ENCODE data around the gene SURF6. TPM values are rescaled to one million over a fixed set of nuclear protein-coding genes. Genes with fewer than 3 reads are reported as not detected.

SURF6 gene
- total RNA-seq, 1 donor from 2014 or later: 15.6 TPM

DNA sequence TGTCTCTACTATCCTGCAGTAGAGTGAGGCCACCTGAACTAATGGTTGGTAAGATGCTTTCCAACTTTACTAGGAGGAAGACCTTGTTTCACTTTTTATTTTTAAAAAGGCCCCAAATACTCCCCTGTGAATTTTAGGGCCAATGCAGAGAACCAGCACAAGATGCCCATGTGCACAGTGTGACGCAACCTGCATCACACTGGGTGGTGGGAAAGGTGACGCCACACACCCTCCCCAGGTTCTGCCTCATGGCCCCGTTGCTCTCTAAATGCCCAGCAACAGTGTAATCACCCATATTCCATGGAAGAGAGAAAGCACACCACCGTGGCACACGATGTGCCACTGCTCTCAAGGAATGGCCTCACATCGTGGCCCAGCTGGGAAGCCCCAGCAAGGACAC, 33.4 kb upstream of the SURF6 start:
- intact Hi-C loops (cut with micrococcal nuclease): no loop called here

DNA sequence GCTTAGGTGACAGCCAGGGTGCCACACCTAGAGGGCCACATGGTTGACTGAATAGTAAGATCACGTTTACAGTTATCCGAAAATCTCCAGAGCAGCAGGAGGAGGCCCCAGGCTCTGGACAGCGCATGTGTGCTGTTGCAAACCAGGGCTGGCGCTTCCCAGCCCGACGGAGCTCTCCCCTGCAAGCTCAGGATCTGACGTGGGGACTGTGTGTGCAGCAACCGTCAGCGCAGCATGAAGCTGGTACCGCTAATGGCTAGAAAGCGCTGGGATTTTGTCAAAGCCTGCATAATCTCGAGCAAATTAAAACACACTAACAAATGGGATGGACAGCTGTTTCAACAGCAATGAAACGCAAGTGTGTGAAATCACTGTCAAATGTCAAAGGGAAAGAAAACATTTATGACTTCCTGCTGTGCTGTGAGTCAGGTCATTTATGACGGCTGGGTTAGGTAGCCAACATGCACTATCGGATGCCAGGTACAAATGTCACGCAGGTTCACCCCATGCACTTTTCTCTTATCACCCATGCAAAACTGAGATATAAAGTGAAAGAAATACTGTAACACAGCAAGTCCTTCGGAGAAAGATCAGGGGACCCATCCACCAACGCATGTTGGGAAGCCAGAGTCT, 32.4 kb upstream of the SURF6 start:
- intact Hi-C loops (cut with micrococcal nuclease): no loop called here

DNA sequence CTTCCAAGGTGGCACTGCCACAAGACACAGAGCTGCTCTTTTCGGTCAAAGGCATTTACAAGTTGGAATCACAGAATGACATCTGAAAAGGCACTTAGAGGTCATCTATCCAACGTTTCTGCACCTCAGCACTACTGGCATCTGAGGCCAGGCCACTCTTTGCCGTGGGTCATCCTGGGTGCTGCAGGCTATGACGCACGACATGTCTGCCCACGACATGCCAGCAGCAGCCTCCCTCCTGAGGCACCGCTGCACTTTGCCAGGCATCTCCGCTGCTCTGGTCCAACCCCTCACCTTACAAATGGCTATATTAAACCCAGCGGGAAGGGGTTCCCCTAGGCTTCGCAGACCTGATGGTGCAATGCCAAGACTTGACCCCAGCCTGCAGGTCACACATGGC, 31.8 kb upstream of the SURF6 start:
- intact Hi-C loops (cut with micrococcal nuclease): no loop called here

DNA sequence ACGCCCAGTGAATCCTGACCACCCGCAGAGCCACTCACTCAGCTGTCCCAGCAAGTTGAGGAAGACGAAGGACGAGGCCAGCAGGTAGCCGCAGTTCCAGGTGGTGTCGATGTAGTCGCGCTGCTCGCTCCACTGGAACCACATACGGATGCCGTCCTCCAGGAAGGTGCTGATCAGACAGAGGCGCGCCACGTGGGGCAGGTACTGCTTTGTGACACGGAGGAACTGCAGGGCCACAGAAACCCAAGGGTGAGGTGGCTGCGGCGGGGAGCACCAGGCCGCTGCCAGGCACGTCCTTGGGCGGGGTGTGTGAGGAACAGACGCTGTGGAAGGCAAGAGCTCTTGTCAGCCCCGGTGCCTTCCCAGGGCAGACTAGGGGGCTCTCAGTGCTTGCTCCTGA, 31.2 kb upstream of the SURF6 start:
- intact Hi-C loops (cut with micrococcal nuclease): no loop called here

DNA sequence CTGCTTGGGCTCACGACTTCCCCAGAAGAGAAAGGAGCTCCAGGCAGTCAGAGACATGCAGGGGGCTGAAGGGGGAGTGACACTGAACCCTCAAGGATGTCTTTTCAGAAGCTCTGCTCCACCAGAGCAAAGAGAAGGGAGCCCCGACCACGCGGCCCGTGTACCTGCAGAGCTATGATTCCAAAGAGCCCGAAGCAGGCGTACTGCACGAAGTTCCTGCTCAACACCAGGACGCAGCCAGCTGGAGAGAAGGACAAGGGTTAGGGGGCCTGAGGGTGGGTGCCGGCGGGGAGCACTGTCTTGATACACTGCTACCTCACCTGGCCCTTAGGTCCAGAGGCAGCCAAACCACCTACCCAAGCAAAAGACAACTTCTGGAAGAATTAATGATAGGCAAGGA, 30.4 kb upstream of the SURF6 start:
- intact Hi-C loops (cut with micrococcal nuclease): no loop called here

DNA sequence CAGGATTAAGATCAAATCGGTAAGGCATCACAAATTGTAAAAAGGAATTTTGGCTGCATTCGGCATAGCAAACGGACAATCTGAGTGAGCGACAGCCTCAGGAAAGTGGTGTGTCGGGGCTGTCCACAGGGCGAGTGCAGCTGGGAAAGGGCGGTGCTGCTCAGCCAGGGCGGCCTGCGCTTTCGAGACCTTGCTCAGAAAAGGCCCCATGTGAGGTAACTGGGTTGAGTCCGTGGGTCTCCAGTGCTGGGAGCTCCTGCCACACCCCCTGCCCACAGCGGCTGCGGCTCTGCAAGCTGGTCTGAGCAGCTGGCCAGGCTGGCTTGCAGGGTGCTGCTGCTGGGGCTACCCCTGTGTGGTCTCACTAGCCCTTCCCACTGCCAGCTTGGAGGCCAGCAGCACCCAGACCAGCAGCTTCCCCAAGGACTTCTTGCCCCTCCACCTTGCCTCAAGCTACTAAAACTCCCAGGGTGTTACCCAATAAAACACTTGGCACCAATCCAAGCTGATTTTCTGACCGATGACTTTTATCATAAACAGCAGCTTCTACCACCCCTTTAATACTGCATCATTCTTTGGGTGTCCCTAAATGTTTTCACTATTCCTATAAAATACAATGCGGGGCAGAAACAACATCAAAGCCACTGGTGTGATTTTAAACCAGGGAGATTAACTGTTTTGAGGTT, 26.5 kb upstream of the SURF6 start:
- intact Hi-C loops (cut with micrococcal nuclease): no loop called here

DNA sequence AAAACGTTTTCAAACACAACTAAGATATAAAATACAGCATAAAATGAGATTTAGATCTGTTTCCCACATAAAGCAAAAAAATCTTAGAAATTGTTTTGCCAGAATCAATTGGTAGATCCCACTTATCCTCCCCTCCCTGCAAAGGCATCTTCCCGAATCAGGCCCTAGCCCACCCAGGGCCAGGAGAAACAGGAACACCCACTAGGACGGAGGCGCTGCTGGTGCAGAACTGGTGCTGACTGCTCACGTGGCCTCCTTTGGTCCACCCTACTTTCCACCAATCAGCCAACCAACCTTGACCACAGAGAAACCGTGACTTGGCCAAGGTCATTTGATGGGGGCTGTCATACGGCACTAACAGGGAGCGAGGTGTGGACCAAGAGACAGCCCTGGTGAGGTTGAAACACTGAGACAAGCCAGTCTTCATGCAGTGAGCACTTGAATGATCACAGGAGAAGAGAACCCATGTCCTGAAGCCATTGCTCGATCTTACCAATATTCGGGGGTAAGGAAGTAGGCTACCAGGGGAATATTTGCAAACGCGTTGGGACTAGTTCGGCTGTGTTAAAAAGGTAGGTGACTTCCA, 25.6 kb upstream of the SURF6 start:
- intact Hi-C loops (cut with micrococcal nuclease): no loop called here

DNA sequence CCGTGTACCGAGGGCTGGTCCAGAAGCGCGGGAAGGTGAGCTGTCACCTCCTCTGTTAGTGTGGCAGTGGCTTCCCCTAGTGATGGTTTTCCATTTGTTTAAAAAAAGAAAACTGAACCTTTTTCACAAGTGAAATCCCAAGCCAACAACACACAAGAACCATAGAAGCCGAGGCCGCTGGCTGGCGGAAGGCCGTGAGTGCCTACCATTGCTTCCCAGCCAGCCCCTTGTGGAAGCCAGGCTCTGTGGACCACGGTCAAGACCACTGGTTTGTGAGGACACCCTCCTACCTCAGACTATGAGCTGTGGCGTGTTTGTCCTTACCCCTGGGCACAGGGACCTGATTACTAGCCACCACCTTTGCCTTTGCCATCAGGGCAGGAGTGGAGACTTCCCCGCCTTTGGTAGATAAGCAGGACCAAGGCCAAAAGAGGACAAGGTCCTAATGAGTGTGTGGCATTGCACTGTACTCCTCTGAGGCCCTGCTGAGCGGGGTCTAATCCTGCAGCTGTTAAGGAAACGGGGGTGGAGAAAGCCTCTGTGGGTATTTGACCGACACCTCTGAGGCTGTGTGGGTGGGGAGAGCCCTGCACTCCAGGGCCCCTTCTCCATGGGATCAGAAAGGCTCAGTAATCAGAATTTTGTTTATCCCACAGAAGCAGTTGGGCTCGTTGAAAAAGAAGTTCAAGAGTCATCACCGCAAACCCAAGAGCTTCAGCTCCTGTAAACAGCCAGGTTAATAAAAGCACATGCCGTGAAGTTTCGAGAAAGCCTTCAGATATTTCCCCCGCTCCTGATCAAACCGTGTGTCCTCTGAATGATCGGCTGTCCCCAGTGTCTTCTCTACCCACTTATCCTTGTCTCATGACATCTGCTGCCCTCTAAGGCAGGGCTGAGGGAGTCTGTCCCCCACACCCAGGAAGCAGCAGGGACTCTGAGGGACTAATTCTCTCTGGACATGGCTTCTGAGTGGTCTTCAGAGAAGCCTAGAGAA, 24.7 kb upstream of the SURF6 start:
- intact Hi-C loops (cut with micrococcal nuclease): no loop called here

DNA sequence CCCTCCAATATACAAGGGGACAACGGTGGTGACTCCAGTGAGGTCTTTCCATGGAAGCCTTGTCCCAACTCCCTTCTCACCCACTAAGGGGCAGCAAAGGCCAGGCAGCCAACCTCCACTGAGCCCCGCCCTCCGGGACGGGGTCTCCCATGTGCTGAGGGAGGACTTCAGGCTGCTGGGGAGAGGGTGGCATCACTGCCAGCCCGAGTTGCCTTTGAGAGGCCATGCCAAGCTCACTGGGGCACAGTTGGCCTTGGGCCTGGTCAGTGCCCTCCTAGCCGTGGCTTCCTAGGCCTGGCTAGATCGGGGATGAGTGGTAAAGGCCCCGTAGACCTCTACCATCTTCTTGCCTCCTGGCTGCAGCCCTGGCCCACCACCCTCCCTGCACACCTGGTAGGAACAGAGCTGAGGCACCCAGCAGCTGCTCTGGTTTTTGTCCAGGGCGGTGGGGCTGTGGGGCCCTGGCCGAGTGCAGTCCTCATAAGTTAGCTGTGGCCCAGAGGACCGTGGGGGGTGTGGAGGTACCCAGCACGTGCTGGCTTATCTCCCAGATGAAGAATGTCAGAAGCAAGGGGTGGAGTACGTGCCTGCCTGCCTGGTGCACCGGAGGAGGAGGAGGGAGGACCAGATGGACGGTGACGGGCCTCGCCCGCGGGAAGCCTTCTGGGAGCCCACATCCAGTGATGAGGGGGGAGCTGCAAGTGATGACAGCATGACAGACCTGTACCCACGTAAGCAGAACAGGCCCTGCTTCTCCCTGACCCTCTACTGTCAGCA, 23.6 kb upstream of the SURF6 start:
- intact Hi-C loops (cut with micrococcal nuclease): loop anchor here (5.0 kb wide), 1 partner anchor 1007 kb away; the partner anchor contains the start of gene SETX

DNA sequence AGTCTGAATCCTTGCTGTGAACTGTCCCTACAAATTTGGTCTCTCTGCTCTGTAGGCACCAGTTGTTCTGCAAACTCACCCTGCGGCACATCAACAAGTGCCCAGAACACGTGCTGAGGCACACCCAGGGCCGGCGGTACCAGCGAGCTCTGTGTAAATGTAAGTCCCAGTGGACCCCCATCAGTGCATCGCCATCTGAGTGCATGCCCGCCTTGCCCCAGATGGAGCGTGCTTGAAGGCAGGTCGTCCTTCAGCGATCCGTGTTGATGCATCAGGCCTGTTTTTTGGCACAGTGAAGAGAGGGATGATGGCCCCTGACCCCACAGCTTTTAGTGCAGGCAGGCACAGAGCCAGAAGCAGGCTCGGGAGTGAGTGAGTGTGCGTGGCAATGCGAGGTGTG, 21.7 kb upstream of the SURF6 start:
- intact Hi-C loops (cut with micrococcal nuclease): loop anchor here (5.0 kb wide), 1 partner anchor 1005 kb away; the partner anchor contains the start of gene SETX

DNA sequence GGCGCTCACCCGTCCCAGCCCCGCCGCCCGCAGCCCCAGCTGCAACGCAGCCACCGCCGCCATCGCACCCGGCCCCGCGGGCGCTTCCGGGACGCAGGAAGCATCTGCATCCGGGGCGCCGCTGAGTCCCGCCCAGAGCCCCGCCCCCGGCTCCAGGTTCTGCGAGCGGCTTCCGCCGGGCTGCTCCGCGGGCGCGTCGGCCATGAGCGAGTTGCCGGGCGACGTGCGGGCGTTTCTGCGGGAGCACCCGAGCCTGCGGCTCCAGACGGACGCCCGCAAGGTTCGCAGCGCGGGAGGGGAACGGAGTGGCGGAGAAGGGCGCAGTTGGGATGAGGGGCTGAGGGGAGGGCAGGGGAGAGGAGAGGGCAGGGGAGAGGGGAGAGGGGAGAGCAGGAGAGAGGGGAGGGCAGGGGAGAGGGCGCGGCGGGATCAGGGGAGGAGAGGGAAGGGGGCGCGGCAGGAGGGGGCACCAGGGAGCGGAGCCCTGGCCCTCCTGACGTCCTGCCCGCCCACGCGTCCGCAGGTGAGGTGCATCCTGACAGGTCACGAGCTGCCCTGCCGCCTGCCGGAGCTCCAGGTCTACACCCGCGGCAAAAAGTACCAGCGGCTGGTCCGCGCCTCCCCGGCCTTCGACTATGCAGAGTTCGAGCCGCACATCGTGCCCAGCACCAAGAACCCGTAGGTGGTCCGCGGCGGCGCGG, 20.6 kb upstream of the SURF6 start, which contains the start of the genes SURF1 and SURF2:
Gene SURF1, minus strand, starts transcription at position 97 of the 701 bp plus-strand sequence. Its CDS starts 34 bp downstream, at position 63.
Gene SURF2, plus strand, starts transcription at position 160 of the 701 bp plus-strand sequence. Its CDS starts 43 bp downstream, at position 203.
- intact Hi-C loops (cut with micrococcal nuclease): loop anchor here (1.0 to 5.0 kb wide), 6 partner anchors 8 to 1004 kb away; partner anchors contain the start of genes GTF3C5, MED22, RPL7A and SETX

DNA sequence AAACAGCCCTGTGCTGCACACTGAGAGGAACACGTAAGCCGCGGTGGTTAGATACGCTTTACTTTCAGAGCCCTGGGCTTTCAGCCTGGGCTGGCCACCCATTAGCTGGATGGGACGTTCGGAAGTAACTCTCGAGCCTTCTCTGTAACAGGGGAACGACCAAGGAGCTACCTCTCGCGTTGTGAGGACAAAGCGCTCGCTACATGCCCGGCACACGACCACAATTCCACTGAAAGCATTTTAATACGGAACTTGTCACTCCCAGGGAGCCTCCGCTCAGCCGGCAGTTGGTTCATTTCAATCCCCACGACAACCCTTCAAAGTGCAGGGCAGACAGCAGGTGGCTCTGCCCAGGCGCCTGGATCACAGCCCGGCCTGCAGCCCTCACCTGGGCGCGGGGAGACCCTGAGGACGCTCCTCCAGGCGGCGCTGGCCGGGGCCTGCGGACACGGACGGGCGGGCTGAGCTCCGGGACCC, 19.9 kb upstream of the SURF6 start:
- intact Hi-C loops (cut with micrococcal nuclease): loop anchor here (1.0 to 5.0 kb wide), 6 partner anchors 8 to 1004 kb away; partner anchors contain the start of genes GTF3C5, MED22, RPL7A and SETX

DNA sequence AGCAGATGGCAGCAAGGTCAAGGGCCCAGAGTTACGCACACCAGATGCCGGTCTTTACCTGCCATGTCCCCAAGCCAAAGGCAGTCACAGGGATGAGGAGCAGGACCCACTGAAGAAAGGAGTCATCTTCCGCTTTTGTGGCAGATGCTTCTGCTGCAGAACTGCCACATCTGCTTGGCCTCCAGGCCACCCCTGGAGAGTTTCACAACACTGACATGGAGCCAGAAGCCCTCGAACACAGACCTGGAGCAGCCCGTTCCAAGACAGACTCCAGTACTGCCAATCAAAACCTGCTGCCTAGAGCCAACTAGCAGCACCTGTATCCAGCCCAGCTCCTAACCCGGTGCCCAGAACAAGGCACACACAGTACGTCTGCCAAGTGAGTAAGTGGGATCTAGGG, 18.8 kb upstream of the SURF6 start:
- intact Hi-C loops (cut with micrococcal nuclease): loop anchor here (5.0 kb wide), 1 partner anchor 1002 kb away; the partner anchor contains the start of gene SETX

DNA sequence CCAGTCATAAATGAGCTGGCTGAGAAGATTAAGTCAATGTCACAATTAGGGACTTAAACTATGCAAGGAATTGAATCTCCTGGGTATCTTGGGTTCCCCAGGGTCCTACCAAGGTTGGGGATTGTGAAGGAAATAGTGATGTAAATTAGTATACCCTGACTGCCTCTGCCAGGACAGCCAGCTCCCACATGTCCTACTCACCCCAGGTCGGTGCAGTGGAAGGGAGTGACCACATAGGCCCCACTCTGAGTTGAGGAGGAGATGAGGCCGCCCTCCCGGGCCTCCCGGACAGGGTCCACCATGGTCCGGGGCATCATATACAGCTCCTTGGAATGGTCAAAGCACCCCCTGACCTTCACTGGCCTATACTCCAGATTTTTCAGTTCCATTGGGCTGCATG, 17.6 kb upstream of the SURF6 start:
- intact Hi-C loops (cut with micrococcal nuclease): no loop called here

DNA sequence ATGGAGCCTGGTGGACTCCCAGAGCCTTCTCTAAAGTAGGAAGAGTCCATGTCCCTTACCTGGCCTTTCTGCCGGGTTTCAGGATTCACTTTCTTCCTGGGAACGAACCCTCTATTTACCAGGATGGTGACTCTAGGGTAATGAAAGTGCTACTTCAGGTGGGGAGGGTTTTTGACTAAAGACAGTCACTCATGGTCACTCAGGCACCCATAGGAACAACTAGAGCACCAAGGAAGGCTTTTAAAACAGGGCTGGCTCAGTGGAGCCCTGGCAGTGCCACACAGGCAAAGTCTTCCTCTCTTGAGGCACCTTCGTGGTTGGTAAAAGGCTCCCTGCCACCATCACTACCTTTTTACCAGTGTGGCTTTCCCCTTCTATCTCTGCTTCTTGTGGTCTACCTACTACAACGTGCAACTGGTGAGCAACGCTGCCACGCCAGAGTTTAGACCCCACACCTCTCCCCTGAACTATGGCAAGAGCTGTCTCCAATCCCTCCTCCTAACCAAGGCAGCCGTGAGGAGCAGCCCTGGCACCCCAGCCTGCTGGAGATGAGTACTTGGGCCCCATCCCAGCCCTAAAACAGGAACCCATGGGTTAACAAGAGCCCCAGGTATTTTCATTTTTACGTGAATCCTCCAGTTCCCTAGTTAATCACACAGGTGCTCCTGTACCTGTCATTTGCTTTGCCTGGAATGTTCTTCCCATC, 16.8 kb upstream of the SURF6 start:
- intact Hi-C loops (cut with micrococcal nuclease): no loop called here

DNA sequence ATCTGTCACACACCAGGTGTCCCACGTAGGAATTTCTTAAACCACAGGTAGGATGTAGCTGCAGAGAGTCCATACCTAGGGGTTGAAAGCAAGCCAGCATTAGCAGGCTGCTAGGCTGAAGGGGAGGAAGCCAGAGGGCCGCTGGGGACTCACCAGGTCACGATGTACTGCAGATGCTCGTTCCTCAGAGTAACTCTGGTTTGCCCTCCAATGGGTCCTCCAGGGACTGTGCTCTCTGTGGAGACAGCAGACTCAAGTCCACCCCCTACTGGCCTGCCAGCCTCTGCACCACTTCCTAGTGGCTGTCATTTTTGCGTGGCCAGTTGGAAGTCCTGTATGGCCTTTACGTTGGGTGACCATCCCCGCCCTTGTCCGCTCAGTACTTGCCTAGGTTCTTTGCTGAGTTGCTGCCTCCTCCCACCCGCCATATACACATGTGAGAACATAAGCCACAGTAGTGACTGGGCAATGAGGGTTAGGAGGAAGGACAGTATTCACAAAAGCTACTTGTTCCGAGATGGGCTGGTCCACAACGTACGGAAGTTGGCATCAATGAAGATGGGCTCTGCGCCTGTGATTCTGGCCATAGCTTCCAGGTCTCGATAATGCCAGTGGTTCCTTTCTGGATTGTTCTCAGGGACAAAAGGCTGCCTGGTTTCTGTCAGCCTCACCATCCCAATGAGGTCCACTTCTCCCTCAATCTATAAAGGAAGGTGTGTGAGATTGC, 16.1 kb upstream of the SURF6 start:
- intact Hi-C loops (cut with micrococcal nuclease): no loop called here

DNA sequence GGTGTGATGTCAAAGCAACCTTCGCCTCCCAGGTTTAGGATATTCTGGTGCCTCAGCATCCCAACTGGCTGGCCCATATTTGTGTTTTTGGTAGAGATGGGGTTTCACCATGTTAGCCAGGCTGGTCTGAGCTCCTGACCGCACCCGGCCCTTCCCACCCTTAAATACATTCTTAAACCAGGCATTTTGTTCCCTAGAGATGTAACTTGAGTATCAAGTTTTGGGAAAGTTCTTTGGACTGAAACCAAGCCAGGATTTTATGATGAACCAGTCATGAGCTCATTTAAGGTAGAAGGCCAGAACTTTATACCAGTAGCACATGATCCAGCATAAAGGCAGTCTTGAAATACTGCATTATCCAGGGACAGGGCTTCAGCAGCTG, 15.5 kb upstream of the SURF6 start:
- intact Hi-C loops (cut with micrococcal nuclease): no loop called here

Data from T-helper 1 cell treated with Interleukin-12 subunit alpha and Interleukin-12 subunit beta and Interleukin-4 antibody, amounts not matched to agents 30 ng/mL and 1 ng/mL, for 36 hours (primary cell).